ENCODE data around the gene PIGS.

- TF ChIP-seq CTCF (IDR thresholded peaks at IDR 0.05; ENCODE audit: low read length) (no peak), EZH2 (IDR thresholded peaks at IDR 0.05; ENCODE audit: borderline replicate concordance, low read length) (no peak)
These were observed 24.2 kb downstream of the PIGS start for GRCh38 chr17:28547096-28547622.
